HEK293 (cell line): ENCODE measurements around the gene TADA2B.

ENCODE experiments used
- CTCF ChIA-PET: fragments of 350-600 bp; formaldehyde crosslinking; extraction: SDS; loops from one replicate; lab custom pipeline; 2021; ENCODE audit warnings: antibody characterized with exemption; lab: Yijun Ruan, JAX
- POLR2A ChIA-PET: fragments of 300-600 bp; formaldehyde crosslinking; extraction: SDS; loops from one replicate; lab custom pipeline; 2020; ENCODE audit warnings: antibody characterized with exemption, inconsistent platforms; lab: Yijun Ruan, JAX
- H3K27ac ChIP-seq: fragments of 200-500 bp; sonication (Bioruptor generic); 2 replicates; pipeline ENCODE4 v1.5.1; 2014; ENCODE audit warnings: low read depth, low read length, control low read depth, inconsistent platforms; ENCODE audit errors: extremely low read depth
- H3K36me3 ChIP-seq, 2 experiments: fragments of 200-500 bp in 1 of 2; sonication (Bioruptor generic) in 1 of 2; 1 replicate in 1 of 2; 2 replicates in 1 of 2; pipeline ENCODE4 v1.5.1; 2014 to 2017; ENCODE audit warnings: inconsistent platforms in 2 of 2, low read length in 2 of 2; ENCODE audit not compliant: control insufficient read depth in 2 of 2, insufficient read depth in 1 of 2
- H3K4me1 ChIP-seq: fragments of 200-500 bp; sonication (Bioruptor generic); 2 replicates; pipeline ENCODE4 v1.5.1; 2014; ENCODE audit warnings: mild to moderate bottlenecking, low read length, inconsistent platforms; ENCODE audit not compliant: control insufficient read depth, insufficient read depth
- H3K4me3 ChIP-seq: 2 replicates; pipeline ENCODE4 v1.5.1; 2011; ENCODE audit warnings: low read depth, mild to moderate bottlenecking, control low read depth, low read length, moderate library complexity
- H3K9me3 ChIP-seq: fragments of 200-500 bp; sonication (Bioruptor generic); 2 replicates; pipeline ENCODE4 v1.5.1; 2014; ENCODE audit warnings: low read depth, low read length, inconsistent platforms; ENCODE audit not compliant: control insufficient read depth, insufficient read depth
- MEIS1 ChIP-seq: sonication (generic); formaldehyde crosslinking; IDR thresholded peaks from 2 replicates; pipeline ENCODE4 v1.8.1; 2022; ENCODE audit warnings: missing genetic modification reagents, mild to moderate bottlenecking, borderline replicate concordance
- ZNF138 ChIP-seq: fragments of 450-650 bp; formaldehyde crosslinking; IDR thresholded peaks from 2 replicates; pipeline ENCODE4 v1.5.1; 2016; ENCODE audit warnings: missing biosample characterization, missing genetic modification characterization, borderline replicate concordance
- ZNF157 ChIP-seq: fragments of 450-650 bp; formaldehyde crosslinking; IDR thresholded peaks from 2 replicates; pipeline ENCODE4 v1.5.1; 2016; ENCODE audit warnings: missing biosample characterization, missing genetic modification characterization
- ZNF169 ChIP-seq: fragments of 450-650 bp; formaldehyde crosslinking; IDR thresholded peaks from 2 replicates; pipeline ENCODE4 v1.5.1; 2016; ENCODE audit warnings: missing biosample characterization, missing genetic modification characterization
- ZNF211 ChIP-seq: fragments of 450-650 bp; formaldehyde crosslinking; IDR thresholded peaks from 2 replicates; pipeline ENCODE4 v1.5.1; 2016; ENCODE audit warnings: low read depth, missing biosample characterization, missing genetic modification characterization
- ZNF292 ChIP-seq: fragments of 450-650 bp; formaldehyde crosslinking; IDR thresholded peaks from 2 replicates; pipeline ENCODE4 v1.5.1; 2016; ENCODE audit warnings: low read depth, missing biosample characterization, missing genetic modification characterization, borderline replicate concordance
- ZNF555 ChIP-seq: fragments of 450-650 bp; formaldehyde crosslinking; conservative IDR thresholded peaks from 2 replicates; pipeline ENCODE4 v1.5.1; 2017; ENCODE audit warnings: missing biosample characterization, mild to moderate bottlenecking, missing genetic modification characterization, inconsistent platforms
- ZNF561 ChIP-seq: fragments of 450-650 bp; IDR thresholded peaks from 2 replicates; pipeline ENCODE4 v1.5.1; 2018; ENCODE audit warnings: missing biosample characterization, missing genetic modification characterization, borderline replicate concordance
- ZNF600 ChIP-seq: fragments of 450-650 bp; formaldehyde crosslinking; IDR thresholded peaks from 2 replicates; pipeline ENCODE4 v1.5.1; 2016; ENCODE audit warnings: missing biosample characterization, missing genetic modification characterization
- ZNF654 ChIP-seq: fragments of 450-650 bp; formaldehyde crosslinking; IDR thresholded peaks from 2 replicates; pipeline ENCODE4 v1.5.1; 2016; ENCODE audit warnings: low read depth, missing biosample characterization, missing genetic modification characterization
- ZNF660 ChIP-seq: fragments of 450-650 bp; IDR thresholded peaks from 2 replicates; pipeline ENCODE4 v1.5.1; 2018; ENCODE audit warnings: missing biosample characterization, mild to moderate bottlenecking, missing genetic modification characterization
- ZNF670 ChIP-seq: fragments of 450-650 bp; formaldehyde crosslinking; IDR thresholded peaks from 2 replicates; pipeline ENCODE4 v1.5.1; 2016; ENCODE audit warnings: missing biosample characterization, missing genetic modification characterization, low read depth
- TF ChIP-seq, protein P1 (sequence below): fragments of 450-650 bp; formaldehyde crosslinking; IDR thresholded peaks from 2 replicates; pipeline ENCODE4 v1.5.1; 2016; ENCODE audit warnings: missing biosample characterization, missing genetic modification characterization
- TF ChIP-seq, protein P2 (sequence below): fragments of 450-650 bp; formaldehyde crosslinking; IDR thresholded peaks from 2 replicates; pipeline ENCODE4 v1.5.1; 2016; ENCODE audit warnings: missing biosample characterization, missing genetic modification characterization
- TF ChIP-seq, protein P3 (sequence below): fragments of 450-650 bp; formaldehyde crosslinking; IDR thresholded peaks from 2 replicates; pipeline ENCODE4 v1.5.1; 2016; ENCODE audit warnings: missing biosample characterization, missing genetic modification characterization, low read depth
- TF ChIP-seq, protein P4 (sequence below): fragments of 450-650 bp; formaldehyde crosslinking; IDR thresholded peaks from 2 replicates; pipeline ENCODE4 v1.5.1; 2017; ENCODE audit warnings: missing biosample characterization, missing genetic modification characterization
- TF ChIP-seq, protein P5 (sequence below): fragments of 450-650 bp; formaldehyde crosslinking; IDR thresholded peaks from 2 replicates; pipeline ENCODE4 v1.5.1; 2016; ENCODE audit warnings: missing biosample characterization, missing genetic modification characterization
- TF ChIP-seq, protein P6 (sequence below): fragments of 450-650 bp; formaldehyde crosslinking; IDR thresholded peaks from 2 replicates; pipeline ENCODE4 v1.5.1; 2016; ENCODE audit warnings: missing biosample characterization, missing genetic modification characterization

TADA2B gene

DNA sequence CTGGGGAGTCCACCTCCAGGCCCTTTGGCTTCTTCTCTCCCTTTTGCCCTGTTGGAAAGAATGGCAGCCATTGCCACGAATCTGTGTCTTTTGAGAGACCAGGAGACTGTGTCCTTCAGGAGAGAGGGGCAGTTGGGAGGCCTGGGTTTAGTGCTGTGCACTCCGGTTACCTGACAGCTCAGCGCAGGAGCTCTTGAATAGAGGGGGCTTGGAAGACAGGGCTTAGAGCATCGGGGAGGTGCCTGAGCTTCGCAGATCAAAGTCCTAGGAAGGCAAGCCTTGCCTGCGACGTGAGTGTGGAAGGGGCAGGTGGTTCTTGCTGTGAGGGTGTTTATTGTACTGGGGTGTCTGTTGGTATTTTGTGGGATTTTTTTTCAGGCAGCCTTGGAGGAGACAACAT, 41.9 kb upstream of the TADA2B start:
- Histone ChIP-seq H3K9me3 (no peaks in the 10 kb centered on the region), H3K36me3 (peaks cover 8 to 86% of the 10 kb centered on the region in 2 experiments; a peak in 2 of 3 replicates), H3K27ac (no peak overlapping the region), H3K4me3 (no peak overlapping the region)
- ChIA-PET POLR2A (no interaction called here), CTCF (no interaction called here)
- TF ChIP-seq ZNF292 (tag by site-specific recombination) (no peak), ZNF654 (no peak), ZNF169 (tag by site-specific recombination) (no peak), ZNF555 (tag by site-specific recombination) (no peak), ZNF157 (tag by site-specific recombination) (no peak), ZNF600 (tag by site-specific recombination) (no peak), ZNF211 (tag by site-specific recombination) (no peak), ZNF660 (tag by site-specific recombination) (no peak), ZNF670 (tag by site-specific recombination) (no peak), ZNF561 (tag by site-specific recombination) (no peak), ZNF138 (no peak), MEIS1 (CRISPR knock-in tag) (no peak)
- TF ChIP-seq, protein P1, sequence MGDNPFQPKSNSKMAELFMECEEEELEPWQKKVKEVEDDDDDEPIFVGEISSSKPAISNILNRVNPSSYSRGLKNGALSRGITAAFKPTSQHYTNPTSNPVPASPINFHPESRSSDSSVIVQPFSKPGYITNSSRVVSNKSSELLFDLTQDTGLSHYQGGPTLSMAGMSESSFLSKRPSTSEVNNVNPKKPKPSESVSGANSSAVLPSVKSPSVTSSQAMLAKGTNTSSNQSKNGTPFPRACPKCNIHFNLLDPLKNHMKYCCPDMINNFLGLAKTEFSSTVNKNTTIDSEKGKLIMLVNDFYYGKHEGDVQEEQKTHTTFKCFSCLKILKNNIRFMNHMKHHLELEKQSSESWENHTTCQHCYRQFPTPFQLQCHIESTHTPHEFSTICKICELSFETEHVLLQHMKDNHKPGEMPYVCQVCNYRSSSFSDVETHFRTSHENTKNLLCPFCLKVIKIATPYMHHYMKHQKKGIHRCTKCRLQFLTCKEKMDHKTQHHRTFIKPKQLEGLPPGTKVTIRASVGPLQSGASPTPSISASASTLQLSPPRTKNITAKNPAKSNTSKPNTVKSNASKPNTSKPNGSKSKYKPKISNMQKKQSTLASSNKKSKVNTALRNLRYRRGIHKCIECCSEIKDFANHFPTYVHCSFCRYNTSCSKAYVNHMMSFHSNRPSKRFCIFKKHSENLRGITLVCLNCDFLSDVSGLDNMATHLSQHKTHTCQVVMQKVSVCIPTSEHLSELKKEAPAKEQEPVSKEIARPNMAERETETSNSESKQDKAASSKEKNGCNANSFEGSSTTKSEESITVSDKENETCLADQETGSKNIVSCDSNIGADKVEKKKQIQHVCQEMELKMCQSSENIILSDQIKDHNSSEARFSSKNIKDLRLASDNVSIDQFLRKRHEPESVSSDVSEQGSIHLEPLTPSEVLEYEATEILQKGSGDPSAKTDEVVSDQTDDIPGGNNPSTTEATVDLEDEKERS (tag by site-specific recombination), result no peak
- TF ChIP-seq, protein P2, sequence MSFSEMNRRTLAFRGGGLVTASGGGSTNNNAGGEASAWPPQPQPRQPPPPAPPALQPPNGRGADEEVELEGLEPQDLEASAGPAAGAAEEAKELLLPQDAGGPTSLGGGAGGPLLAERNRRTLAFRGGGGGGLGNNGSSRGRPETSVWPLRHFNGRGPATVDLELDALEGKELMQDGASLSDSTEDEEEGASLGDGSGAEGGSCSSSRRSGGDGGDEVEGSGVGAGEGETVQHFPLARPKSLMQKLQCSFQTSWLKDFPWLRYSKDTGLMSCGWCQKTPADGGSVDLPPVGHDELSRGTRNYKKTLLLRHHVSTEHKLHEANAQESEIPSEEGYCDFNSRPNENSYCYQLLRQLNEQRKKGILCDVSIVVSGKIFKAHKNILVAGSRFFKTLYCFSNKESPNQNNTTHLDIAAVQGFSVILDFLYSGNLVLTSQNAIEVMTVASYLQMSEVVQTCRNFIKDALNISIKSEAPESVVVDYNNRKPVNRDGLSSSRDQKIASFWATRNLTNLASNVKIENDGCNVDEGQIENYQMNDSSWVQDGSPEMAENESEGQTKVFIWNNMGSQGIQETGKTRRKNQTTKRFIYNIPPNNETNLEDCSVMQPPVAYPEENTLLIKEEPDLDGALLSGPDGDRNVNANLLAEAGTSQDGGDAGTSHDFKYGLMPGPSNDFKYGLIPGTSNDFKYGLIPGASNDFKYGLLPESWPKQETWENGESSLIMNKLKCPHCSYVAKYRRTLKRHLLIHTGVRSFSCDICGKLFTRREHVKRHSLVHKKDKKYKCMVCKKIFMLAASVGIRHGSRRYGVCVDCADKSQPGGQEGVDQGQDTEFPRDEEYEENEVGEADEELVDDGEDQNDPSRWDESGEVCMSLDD (tag by site-specific recombination), result no peak
- TF ChIP-seq, protein P3, sequence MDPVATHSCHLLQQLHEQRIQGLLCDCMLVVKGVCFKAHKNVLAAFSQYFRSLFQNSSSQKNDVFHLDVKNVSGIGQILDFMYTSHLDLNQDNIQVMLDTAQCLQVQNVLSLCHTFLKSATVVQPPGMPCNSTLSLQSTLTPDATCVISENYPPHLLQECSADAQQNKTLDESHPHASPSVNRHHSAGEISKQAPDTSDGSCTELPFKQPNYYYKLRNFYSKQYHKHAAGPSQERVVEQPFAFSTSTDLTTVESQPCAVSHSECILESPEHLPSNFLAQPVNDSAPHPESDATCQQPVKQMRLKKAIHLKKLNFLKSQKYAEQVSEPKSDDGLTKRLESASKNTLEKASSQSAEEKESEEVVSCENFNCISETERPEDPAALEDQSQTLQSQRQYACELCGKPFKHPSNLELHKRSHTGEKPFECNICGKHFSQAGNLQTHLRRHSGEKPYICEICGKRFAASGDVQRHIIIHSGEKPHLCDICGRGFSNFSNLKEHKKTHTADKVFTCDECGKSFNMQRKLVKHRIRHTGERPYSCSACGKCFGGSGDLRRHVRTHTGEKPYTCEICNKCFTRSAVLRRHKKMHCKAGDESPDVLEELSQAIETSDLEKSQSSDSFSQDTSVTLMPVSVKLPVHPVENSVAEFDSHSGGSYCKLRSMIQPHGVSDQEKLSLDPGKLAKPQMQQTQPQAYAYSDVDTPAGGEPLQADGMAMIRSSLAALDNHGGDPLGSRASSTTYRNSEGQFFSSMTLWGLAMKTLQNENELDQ (tag by site-specific recombination), result no peak
- TF ChIP-seq, protein P4, sequence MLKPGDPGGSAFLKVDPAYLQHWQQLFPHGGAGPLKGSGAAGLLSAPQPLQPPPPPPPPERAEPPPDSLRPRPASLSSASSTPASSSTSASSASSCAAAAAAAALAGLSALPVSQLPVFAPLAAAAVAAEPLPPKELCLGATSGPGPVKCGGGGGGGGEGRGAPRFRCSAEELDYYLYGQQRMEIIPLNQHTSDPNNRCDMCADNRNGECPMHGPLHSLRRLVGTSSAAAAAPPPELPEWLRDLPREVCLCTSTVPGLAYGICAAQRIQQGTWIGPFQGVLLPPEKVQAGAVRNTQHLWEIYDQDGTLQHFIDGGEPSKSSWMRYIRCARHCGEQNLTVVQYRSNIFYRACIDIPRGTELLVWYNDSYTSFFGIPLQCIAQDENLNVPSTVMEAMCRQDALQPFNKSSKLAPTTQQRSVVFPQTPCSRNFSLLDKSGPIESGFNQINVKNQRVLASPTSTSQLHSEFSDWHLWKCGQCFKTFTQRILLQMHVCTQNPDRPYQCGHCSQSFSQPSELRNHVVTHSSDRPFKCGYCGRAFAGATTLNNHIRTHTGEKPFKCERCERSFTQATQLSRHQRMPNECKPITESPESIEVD (tag by site-specific recombination), result no peak
- TF ChIP-seq, protein P5, sequence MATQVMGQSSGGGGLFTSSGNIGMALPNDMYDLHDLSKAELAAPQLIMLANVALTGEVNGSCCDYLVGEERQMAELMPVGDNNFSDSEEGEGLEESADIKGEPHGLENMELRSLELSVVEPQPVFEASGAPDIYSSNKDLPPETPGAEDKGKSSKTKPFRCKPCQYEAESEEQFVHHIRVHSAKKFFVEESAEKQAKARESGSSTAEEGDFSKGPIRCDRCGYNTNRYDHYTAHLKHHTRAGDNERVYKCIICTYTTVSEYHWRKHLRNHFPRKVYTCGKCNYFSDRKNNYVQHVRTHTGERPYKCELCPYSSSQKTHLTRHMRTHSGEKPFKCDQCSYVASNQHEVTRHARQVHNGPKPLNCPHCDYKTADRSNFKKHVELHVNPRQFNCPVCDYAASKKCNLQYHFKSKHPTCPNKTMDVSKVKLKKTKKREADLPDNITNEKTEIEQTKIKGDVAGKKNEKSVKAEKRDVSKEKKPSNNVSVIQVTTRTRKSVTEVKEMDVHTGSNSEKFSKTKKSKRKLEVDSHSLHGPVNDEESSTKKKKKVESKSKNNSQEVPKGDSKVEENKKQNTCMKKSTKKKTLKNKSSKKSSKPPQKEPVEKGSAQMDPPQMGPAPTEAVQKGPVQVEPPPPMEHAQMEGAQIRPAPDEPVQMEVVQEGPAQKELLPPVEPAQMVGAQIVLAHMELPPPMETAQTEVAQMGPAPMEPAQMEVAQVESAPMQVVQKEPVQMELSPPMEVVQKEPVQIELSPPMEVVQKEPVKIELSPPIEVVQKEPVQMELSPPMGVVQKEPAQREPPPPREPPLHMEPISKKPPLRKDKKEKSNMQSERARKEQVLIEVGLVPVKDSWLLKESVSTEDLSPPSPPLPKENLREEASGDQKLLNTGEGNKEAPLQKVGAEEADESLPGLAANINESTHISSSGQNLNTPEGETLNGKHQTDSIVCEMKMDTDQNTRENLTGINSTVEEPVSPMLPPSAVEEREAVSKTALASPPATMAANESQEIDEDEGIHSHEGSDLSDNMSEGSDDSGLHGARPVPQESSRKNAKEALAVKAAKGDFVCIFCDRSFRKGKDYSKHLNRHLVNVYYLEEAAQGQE (tag by site-specific recombination), result no peak
- TF ChIP-seq, protein P6, sequence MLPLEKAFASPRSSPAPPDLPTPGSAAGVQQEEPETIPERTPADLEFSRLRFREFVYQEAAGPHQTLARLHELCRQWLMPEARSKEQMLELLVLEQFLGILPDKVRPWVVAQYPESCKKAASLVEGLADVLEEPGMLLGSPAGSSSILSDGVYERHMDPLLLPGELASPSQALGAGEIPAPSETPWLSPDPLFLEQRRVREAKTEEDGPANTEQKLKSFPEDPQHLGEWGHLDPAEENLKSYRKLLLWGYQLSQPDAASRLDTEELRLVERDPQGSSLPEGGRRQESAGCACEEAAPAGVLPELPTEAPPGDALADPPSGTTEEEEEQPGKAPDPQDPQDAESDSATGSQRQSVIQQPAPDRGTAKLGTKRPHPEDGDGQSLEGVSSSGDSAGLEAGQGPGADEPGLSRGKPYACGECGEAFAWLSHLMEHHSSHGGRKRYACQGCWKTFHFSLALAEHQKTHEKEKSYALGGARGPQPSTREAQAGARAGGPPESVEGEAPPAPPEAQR (tag by site-specific recombination), result no peak
- TF ChIP-seq, all 188 proteins: peak for 0
- no peaks in the 10 kb centered on the region for H3K4me1 ChIP-seq
